ENCODE data around the gene ITIH6. TPM values are rescaled to one million over a fixed set of nuclear protein-coding genes. Genes with fewer than 3 reads are reported as not detected.
"Not testable (repeated sequence)": the region's sequence is repeated elsewhere in the genome, so short reads cannot be mapped to it uniquely, and the experiment has no call there.

Gene ITIH6
- total RNA-seq, 2 donors from 2014 or later = not detected

DNA sequence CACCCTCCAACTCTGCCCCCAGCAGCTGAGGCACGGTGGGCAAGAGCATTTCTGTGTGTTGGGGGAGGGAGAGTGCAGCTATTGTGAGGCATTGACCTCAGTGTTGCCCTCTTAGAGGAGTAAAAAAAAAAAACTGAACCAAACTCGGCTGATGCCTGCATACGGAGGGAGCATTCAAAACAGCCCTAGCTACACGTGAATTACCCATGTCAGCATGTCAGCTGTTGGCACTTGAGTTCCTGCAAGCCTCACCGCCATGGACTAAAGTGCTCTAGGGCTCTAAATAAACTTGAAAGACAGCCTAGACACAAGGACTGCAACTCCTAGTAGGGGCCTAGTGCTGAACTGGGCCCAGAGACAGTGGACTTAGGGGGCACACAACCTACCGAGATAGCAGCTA, 22.0 kb downstream of the ITIH6 start:
- Histone ChIP-seq H3K4me1 (no peaks in the 10 kb centered on the region), H3K4me3 (no peak overlapping the region), H3K36me3 (replicated peaks in 1 of 2; ENCODE audit: insufficient read depth in 1 of 2, low read depth in 2 of 2) (no peaks in the 10 kb centered on the region), H3K27ac (no peak overlapping the region), H3K27me3 (no peaks in the 10 kb centered on the region), H3K9me3 (no peaks in the 10 kb centered on the region)
- intact Hi-C loops (cut with DNase I) = no loop called here
- TF ChIP-seq POLR2A (IDR thresholded peaks at IDR 0.05) = no peak
- ATAC-seq (no peak), DNase-seq (no peak)
- 81% methylated on average over 6 of the region's 6 CpGs; no CpG with 5 or more reads in 1 of the 2 donors for WGBS, 2 donors

DNA sequence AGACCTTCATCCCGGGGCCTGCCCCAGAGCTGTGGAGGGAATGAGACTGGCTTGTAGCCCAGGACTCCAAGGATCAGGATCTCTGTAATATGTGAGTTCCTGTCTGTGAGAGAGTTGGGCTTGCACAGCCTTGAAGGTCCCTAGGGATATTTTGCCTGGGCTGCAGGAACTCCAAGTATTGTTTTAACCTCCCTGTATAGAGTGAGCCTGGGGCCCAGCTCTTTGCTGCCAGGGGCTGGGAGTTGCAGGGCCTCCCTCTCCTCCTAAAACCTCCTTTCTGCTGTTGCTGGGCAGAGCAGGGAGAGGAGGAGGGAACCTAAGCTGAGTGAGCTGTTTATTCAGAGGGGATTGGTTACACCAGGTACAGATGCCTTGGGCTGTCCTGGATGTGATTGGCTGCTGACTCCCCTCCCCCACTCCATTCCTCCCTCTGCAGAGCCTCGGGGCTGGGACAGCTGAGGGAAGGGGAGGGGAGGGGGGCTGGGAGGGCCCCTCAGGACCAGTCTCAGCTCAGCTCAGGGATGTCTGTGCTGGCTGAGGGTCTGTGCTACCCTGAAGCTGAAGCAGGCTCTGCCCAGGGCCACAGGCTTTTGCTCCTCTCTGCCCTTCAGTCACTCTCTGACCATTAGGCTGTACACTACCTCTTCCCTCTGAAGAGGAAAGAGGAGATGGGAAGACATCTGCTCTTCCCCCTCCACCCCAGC, 23.5 kb downstream of the ITIH6 start:
- DNase-seq; intact Hi-C loops (cut with DNase I); ATAC-seq; H3K4me1 ChIP-seq; H3K27ac ChIP-seq; H3K9me3 ChIP-seq; H3K27me3 ChIP-seq; H3K4me3 ChIP-seq; H3K36me3 ChIP-seq (replicated peaks in 1 of 2; ENCODE audit: insufficient read depth in 1 of 2, low read depth in 2 of 2): not testable (repeated sequence)
- WGBS, 2 donors = 23 to 50% methylated on average over 1 of the region's 2 CpGs

DNA sequence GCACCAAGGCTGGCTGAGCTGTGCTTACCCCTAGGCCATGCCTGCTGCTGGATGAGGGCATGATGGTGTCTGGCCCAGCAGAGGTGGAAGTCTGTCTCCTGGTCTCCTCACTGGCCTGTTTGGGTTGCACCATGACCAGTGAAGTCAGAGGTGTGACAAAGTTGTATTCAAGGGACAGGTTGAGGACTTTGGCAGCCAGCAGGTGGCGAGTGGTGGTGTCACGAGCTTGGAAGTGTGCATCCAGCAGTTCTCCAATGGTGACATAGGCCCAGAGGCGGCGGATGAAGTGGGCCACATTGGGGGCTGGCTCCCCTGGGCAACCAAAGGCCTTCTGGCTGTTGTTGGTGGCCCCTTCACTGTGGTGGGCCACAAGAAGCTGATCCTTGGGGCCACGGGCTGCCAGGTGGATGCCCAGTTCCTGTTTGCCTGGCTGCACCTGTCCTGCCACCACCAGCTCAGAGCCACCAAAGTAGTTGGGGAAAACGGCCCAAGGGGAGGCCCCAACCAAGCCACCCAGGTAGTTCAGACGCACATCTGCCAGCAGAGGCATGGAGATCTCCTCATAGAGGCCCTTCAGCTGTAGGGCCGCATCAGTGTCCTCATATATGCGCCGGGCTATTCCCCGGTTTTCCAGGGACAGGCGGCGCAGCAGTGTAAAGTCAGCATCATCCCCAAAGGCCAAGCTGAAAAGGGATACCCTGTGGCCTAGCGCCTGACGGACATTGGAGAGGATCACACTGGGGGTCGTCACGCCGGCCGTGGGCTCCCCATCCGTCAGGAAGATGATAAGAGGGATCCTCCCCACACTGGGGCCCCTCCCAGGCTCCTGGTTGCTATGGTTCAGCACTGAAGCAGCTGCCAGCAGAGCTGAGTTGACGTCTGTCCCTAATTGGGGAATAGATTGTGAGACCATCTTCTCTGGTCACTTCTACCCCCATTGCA, 39.7 kb downstream of the ITIH6 start:
- DNase-seq (no peak), ATAC-seq (no peak)
- Histone ChIP-seq H3K27me3 (no peaks in the 10 kb centered on the region), H3K27ac (no peak overlapping the region), H3K9me3 (no peaks in the 10 kb centered on the region), H3K4me3 (no peak overlapping the region), H3K36me3 (replicated peaks in 1 of 2; ENCODE audit: insufficient read depth in 1 of 2, low read depth in 2 of 2) (no peaks in the 10 kb centered on the region), H3K4me1 (no peaks in the 10 kb centered on the region)
- intact Hi-C loops (cut with DNase I) = no loop called here
- no peak for TF ChIP-seq POLR2A (IDR thresholded peaks at IDR 0.05)
- TF ChIP-seq, protein P1, sequence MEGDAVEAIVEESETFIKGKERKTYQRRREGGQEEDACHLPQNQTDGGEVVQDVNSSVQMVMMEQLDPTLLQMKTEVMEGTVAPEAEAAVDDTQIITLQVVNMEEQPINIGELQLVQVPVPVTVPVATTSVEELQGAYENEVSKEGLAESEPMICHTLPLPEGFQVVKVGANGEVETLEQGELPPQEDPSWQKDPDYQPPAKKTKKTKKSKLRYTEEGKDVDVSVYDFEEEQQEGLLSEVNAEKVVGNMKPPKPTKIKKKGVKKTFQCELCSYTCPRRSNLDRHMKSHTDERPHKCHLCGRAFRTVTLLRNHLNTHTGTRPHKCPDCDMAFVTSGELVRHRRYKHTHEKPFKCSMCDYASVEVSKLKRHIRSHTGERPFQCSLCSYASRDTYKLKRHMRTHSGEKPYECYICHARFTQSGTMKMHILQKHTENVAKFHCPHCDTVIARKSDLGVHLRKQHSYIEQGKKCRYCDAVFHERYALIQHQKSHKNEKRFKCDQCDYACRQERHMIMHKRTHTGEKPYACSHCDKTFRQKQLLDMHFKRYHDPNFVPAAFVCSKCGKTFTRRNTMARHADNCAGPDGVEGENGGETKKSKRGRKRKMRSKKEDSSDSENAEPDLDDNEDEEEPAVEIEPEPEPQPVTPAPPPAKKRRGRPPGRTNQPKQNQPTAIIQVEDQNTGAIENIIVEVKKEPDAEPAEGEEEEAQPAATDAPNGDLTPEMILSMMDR (IDR thresholded peaks at IDR 0.05) = no peak
- 85% methylated on average over 8 of the region's 21 CpGs; no CpG with 5 or more reads in 1 of the 2 donors for WGBS, 2 donors

DNA sequence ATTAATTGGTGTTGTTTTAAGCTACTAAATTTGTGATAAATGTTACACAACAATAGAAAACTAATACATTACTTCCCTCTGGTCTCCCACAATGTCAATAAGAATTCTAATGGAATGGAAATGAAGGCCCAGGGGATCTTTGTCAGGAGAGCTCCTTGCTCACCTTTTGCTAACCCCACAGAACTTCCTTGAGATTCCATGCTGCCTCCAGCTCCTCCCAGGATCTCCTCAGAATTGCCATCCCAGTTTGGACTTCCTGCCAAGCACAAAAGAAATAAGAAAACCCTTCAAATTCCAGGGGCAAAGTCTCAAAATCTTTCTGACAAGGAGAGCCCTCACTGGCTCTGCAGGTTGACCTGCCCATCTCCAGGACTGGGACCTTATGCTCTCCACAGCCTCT, 43.2 kb downstream of the ITIH6 start:
- intact Hi-C loops (cut with DNase I) = no loop called here
- H3K27me3 ChIP-seq = no peaks in the 10 kb centered on the region
- ATAC-seq (no peak), DNase-seq (no peak)
- TF ChIP-seq, protein P1 (IDR thresholded peaks at IDR 0.05) = no peak
- TF ChIP-seq POLR2A (IDR thresholded peaks at IDR 0.05) = no peak
- H3K27ac ChIP-seq = no peak overlapping the region
- H3K4me1 ChIP-seq = no peaks in the 10 kb centered on the region
- no peaks in the 10 kb centered on the region for H3K36me3 ChIP-seq (replicated peaks in 1 of 2; ENCODE audit: insufficient read depth in 1 of 2, low read depth in 2 of 2)
- H3K9me3 ChIP-seq = no peaks in the 10 kb centered on the region
- no peak overlapping the region for H3K4me3 ChIP-seq

DNA sequence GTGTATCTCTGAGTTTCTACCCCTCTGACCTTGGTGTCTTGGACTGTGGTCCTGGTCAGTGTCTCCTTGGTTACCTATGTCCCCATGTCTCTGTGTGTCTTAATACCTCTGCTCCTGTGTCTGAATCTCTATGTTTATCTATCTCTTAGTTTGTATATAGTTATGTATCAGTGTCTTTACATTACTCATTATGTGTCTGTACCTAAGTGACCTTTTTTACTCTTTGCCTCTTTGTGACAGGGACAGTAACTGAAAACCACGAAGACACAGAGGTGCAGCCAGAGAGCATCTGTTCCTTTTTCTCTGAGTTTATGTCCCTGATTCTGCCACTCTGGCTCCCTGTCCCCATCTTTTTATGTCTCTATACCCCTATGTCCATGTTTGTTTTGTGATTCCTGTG, 49.4 kb downstream of the ITIH6 start:
- 50 to 64% methylated on average over 1 of the region's 1 CpG for WGBS, 2 donors
- Histone ChIP-seq H3K4me1 (peaks cover 14% of the 10 kb centered on the region), H3K36me3 (replicated peaks in 1 of 2; ENCODE audit: insufficient read depth in 1 of 2, low read depth in 2 of 2) (no peaks in the 10 kb centered on the region), H3K27me3 (no peaks in the 10 kb centered on the region), H3K9me3 (no peaks in the 10 kb centered on the region), H3K4me3 (no peak overlapping the region), H3K27ac (no peak overlapping the region)
- intact Hi-C loops (cut with DNase I) = no loop called here
- DNase-seq (no peak), ATAC-seq (no peak)
- TF ChIP-seq, protein P1 (IDR thresholded peaks at IDR 0.05) = no peak
- TF ChIP-seq POLR2A (IDR thresholded peaks at IDR 0.05) = no peak

All from body of pancreas (tissue), 4 donors.